GM12891 (cell line): ENCODE measurements around the gene CDV3. TPM values are rescaled to one million over a fixed set of nuclear protein-coding genes. Genes with fewer than 3 reads are reported as not detected.
"Not testable (repeated sequence)": the region's sequence is repeated elsewhere in the genome, so short reads cannot be mapped to it uniquely, and the experiment has no call there.

Experiments
- DNase-seq: peaks from one replicate; pipeline ENCODE4 v3.0.0; 2011; ENCODE audit warnings: low spot score; ENCODE audit not compliant: insufficient read length
- FAIRE-seq: peaks from 2 replicates; lab custom pipeline; 2011; peaks lifted over from hg19 to GRCh38; lab: Jason Lieb, UNC
- PAX5 ChIP-seq: IDR thresholded peaks from 2 replicates; pipeline ENCODE4 v1.6.1; 2011; ENCODE audit warnings: low read length, moderate library complexity, mild to moderate bottlenecking; ENCODE audit not compliant: insufficient read depth, severe bottlenecking
- POLR2A ChIP-seq: IDR thresholded peaks from 2 replicates; pipeline ENCODE4 v1.6.1; 2011; ENCODE audit warnings: low read depth, low read length, control low read depth
- POLR2AphosphoS5 ChIP-seq: IDR thresholded peaks from 2 replicates; pipeline ENCODE4 v1.6.1; 2011; ENCODE audit warnings: low read depth, low read length, control low read depth
- POU2F2 ChIP-seq: IDR thresholded peaks from 2 replicates; pipeline ENCODE4 v1.6.1; 2011; ENCODE audit warnings: low read depth, mild to moderate bottlenecking, control low read depth, low read length, moderate library complexity
- SPI1 ChIP-seq: IDR thresholded peaks from 2 replicates; pipeline ENCODE4 v1.6.1; 2011; ENCODE audit warnings: low read depth, low read length, control low read depth
- TAF1 ChIP-seq: IDR thresholded peaks from 2 replicates; pipeline ENCODE4 v1.6.1; 2011; ENCODE audit warnings: low read depth, low read length, control low read depth
- polyA plus RNA-seq: library from polyadenylated mRNA; unstranded; fragments of >200 nt; gene quantifications from one replicate; pipeline ENCODE4 v1.2.1, GENCODE V29; 2012; ENCODE audit warnings: low read depth, missing spikeins, inconsistent platforms; ENCODE audit not compliant: missing spikeins

The CDV3 gene, protein sequence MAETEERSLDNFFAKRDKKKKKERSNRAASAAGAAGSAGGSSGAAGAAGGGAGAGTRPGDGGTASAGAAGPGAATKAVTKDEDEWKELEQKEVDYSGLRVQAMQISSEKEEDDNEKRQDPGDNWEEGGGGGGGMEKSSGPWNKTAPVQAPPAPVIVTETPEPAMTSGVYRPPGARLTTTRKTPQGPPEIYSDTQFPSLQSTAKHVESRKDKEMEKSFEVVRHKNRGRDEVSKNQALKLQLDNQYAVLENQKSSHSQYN
- polyA plus RNA-seq = 92.2 TPM

DNA sequence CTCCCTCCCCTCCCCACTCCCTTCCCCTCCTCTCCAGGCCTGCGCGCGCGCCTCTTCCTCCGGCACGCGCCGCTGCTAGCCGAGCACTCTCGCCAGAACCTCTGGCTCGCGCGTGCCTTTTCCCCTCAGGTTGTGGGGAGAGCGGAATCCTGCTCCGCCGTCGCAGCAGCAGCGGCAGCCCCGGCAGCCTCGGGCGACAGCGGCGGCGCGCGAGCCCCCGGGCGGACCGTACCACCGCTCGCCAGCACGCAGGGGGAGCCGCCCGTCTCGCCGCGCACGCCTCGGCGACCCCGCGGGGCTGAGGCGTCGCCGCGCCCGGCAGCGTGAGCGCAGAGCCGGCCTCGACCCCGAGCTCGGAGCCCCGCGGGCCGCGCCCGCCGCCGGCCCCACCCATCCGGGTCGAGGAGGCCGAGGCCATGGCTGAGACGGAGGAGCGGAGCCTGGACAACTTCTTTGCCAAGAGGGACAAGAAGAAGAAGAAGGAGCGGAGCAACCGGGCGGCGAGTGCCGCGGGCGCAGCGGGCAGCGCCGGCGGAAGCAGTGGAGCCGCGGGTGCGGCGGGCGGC lies at the start of gene CDV3:
Gene CDV3 (plus strand): TSS at position 58 of the 566 bp plus-strand sequence. CDS start 359 bp downstream, at position 417.
- no peak for TF ChIP-seq SPI1
- 0 out of 2 replicates have a peak, but pooled peaks have one; percentile 8 for TF ChIP-seq POU2F2
- TF ChIP-seq POLR2A = no peak; the same call in 1 of the 2 replicates
- no peak for TF ChIP-seq POLR2AphosphoS5
- peak; percentile 37 for TF ChIP-seq PAX5
- peak; percentile 49; the same call in 1 of the 2 replicates for TF ChIP-seq TAF1
- FAIRE-seq = no peak
- peak; percentile 27 for DNase-seq

DNA sequence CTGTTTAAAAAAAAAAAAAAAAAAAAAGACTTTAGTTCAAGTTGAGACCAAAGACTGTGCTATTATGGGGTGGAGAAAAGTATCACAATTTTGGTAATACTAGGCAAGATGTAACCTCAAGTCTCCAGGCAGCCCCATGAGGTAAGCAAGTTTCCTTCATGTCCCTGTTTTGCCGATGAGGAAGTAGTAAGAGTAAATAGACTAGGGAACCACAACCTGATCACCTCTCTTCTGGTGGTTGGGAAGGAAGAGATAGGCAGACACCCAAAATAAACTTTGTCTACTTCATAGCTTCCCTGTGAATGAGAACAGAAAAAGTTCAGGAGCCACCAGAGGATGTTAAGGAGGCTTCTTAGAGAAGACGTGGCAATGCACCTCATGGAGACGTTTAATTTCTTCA lies 49.7 kb upstream of the CDV3 start:
- FAIRE-seq = peak; percentile 5
- not testable (repeated sequence) for DNase-seq

DNA sequence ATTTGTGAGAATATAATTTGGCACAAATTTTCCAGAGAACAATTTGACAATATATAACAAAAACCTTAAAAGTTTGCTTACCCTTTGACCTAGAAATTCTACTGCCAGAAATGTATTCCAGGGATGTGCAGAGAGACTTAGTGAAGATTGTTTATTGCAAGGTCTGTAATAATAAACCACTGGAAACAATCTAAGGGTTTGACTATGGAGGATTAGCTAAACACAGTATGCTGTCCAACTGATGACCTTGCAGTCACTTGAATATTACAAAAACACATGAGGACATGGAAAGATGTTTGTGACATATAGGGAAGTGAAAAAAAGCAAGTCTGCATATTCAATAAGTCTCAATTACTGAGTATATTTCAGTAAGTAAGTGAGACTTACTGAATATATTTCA lies 48.1 kb upstream of the CDV3 start:
- DNase-seq (no peak), FAIRE-seq (peak; percentile 47)
- TF ChIP-seq POLR2AphosphoS5 (no peak), POU2F2 (no peak), SPI1 (peak; percentile 67), TAF1 (no peak), POLR2A (no peak), PAX5 (no peak)

DNA sequence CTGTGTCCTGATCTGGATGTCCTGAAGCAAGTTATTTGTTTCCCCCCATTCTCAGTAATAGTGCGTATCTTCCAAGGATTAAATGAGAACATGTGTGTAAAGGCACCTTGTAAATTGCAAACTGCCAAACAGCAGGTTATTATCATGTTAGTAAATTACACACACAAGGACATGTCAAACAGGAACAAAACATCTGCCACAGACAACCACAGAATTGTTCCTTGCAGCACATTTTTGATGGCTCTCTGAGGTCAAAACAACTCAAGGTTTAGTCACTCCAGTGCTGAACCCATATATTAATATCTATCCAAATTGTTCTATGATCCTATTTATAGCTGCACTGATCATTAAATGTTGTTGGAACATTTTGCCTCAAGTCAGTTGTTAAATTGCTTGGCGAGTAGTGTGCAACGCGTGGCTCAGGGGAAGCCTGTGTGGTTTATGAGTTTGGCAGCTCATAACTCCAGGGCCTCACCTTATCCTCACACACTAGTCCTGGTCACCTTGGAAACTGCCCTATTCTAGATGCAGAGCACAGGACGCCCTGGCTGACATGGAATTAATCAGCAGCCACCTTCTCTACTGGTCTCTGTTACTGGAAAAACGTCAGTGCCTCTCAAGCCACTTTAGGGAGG lies 46.3 kb upstream of the CDV3 start:
- FAIRE-seq = peak; percentile 74
- DNase-seq = no peak
- TF ChIP-seq TAF1 (no peak), PAX5 (no peak), POLR2AphosphoS5 (no peak), POU2F2 (no peak), SPI1 (no peak)

DNA sequence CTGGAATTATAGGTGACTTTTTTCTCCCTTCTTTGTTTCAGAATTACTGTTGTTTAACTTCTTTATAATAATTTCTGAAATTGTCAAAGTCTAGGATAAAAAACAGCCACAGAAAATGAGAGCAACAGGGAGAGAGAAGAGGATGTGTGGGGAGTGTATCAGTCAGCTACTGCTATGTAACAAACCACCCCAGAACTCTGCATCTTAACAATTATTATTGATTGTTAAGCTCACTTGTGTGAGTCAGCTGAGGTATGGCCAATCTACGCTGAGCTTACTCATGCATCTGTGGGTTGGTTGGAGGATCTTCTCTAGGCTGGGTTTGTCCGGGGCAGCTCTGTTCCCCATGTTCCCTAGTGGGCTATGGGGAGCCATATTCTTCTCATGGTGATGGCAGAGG lies 43.7 kb upstream of the CDV3 start:
- DNase-seq (no peak), FAIRE-seq (no peak)
- no peak for TF ChIP-seq POLR2AphosphoS5
- no peak for TF ChIP-seq PAX5
- TF ChIP-seq POLR2A = no peak
- no peak for TF ChIP-seq POU2F2
- no peak for TF ChIP-seq SPI1
- no peak for TF ChIP-seq TAF1

DNA sequence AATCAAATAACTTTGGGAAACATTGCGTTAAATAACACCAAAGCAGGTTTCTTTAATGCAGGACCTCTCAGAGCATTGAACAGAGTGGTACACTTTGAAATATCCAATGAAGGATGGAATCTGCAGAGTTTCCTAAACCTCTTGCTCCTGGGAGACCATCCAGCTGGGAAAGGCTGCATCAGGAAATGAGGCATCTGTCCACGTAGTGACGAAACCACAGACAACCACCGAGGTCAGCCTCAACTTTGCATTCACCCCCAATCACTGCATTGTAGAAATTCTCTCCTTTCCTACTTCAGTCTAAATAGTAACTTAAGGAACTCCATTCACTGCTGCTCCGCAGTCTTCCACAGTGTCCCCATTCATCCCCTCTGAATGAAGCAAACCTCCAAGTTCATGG lies 41.5 kb upstream of the CDV3 start:
- DNase-seq (no peak), FAIRE-seq (no peak)
- TF ChIP-seq PAX5 (no peak), POLR2A (no peak), POLR2AphosphoS5 (no peak)

DNA sequence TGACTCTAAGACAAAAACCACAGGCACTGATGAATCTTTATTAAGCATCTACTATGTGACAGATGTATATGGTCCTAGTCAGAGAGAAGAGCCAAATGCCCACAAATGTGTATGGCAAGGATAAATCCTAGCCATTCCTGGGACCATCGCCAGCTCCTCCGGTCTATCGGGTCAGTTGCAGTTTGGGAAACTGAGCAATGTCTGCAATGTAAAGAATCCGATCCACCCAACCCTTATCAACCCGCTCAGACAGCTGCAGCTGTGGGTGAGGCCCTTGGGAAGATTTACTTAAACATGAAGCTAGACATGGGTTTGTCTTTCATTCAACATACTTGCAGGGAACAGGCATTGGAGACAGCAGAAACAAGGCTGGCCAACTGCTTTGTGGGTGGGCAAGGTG lies 40.5 kb upstream of the CDV3 start:
- no peak for TF ChIP-seq POU2F2
- TF ChIP-seq TAF1 = no peak
- TF ChIP-seq SPI1 = no peak
- TF ChIP-seq POLR2AphosphoS5 = no peak
- TF ChIP-seq POLR2A = no peak
- no peak for TF ChIP-seq PAX5
- FAIRE-seq (no peak), DNase-seq (no peak)

DNA sequence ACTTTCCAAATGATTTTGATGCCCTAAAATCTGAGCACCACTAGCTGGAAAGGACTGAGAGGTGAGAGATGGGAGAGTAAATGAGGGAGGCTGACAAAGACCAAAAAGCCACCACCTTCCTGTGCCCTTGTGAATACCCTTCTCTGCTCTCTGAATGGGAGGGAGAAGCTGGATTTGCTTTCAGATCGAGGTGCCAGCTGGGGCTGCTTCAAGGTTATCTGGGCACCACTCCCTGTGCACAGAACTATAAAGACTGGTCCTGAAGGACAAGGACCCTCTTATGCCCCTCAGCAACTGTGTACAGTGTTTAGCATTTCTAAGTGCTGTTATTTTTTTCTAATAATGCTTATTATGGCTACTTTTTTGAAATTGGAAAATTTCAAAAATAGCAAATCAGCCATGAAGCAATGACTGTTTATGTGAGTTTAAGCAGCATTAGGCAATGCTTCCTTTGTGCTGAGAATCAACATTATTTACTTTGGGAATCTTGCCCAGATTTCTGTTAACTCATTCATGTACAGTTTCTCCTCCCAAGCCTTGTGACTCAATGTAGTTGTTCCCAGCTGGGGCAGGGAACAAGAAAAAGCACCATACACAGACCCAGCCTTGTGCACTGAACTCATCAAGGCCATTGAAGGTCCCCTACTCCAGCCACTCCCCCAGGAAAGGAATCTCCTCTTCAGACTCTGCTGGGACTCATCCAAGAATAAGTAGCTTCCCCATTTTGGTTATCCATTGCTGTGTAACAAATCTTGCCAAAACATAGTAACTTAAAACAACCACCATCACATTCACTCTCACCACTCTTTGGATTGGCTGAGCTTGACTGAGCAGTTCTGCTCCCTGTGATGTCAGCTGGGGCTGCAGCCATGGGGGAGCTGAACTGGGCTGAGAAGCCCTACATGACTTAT lies 37.3 kb upstream of the CDV3 start:
- no peak for DNase-seq
- FAIRE-seq = no peak
- TF ChIP-seq SPI1 (no peak), POLR2AphosphoS5 (no peak), TAF1 (no peak), POLR2A (no peak), PAX5 (no peak), POU2F2 (no peak)

DNA sequence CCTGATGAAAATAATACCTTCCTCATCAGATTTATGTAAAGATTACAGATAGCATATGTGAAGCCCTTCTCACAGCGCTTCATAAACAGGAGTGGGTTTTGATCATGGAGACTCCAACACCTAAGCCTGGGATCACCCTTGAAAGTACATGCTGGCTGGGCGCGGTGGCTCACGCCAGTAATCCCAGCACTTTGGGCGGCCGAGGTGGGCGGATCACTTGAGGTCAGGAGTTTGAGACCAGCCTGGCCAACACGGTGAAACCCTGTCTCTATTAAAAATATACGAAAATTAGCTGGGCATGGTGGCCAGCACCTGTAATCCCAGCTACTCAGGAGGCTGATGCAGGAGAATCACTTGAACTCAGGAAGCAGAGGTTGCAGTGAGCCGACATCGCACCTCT lies 36.4 kb upstream of the CDV3 start:
- DNase-seq, FAIRE-seq: not testable (repeated sequence)

DNA sequence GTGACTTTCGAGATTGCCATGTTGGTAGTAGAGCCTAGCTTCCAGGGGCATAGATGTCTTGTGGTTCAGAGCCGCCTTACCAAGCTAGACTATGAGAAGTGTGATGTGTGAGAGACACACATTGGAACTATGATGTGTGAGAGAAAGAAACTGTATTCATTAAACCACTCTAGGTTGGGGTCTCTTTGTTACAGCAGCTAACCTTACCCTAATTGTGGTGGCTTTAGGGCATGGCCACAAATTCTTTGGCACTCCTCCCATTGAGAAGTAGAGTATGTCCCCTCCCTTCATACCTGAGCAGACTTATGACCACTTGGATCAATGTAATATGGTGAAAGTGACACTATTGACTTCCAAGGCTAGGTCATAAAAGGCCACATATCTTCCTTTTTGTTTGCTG lies 35.3 kb upstream of the CDV3 start:
- FAIRE-seq = no peak
- TF ChIP-seq SPI1 = no peak
- TF ChIP-seq POU2F2 = no peak
- TF ChIP-seq POLR2AphosphoS5 = no peak
- TF ChIP-seq TAF1 = no peak
- TF ChIP-seq PAX5 = no peak
- no peak for TF ChIP-seq POLR2A
- no peak for DNase-seq
